Measurements from ENCODE around the gene TCF19.
"Not testable (repeated sequence)": the region's sequence is repeated elsewhere in the genome, so short reads cannot be mapped to it uniquely, and the experiment has no call there.

TCF19 gene

DNA sequence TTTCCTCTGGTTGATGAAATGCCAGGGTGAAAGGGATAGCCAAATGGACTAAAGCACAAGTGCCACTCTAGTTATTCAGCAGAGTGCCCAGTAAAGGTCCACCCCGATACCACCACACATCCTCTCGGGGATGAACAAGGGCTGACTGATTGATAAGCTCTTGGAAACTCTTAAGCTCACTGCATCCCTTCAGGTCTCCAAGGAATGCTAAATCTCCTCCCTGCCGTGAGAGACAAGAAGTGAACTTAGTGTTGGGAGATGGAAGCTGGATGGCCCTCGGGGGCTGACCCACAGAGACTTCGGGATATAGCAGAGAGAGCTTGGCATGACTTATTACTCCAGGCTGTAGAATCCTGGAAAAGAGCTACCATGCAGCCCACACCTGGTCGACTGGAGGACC lies 25.5 kb downstream of the TCF19 start:
- DNase-seq, result not testable (repeated sequence)

DNA sequence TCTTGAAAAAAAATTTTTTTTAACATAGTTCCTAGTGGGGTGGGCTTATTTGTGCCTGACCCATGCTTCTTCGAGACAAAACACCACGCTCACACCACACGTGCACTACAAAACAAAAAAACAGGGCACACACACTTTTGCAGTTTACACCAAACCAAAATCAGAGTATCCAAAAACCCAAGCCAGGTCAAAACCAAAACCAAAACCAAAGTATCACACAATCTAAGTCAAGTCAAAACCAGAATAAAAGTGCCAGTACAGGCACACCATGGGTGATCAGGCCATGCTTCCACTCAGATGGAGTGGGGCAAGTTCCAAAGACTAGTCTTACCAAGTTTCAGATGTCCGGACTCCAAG lies 27.3 kb downstream of the TCF19 start:
- not testable (repeated sequence) for DNase-seq

GRCh38 chr6:31186052-31186734 lies 27.8 kb downstream of the TCF19 start:
- no peak for DNase-seq

DNA sequence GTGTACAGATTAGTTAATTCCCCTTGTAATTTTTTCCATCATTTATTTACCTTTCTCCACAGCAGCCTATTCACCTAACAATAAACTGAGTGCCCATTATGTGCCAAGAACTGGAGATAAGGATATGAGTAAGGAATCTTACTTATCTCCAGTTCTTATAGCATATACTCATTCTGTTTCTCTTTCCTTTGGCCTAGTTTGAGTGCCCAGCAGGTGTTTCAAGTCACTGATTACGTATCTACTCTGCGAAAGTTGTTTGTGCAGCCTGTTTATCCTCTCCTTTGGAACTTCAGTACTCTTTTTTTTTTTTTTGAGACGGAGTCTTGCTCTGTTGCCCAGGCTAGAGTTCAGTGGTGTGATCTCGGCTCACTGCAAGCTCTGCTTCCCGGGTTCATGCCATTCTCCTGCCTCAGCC lies 29.4 kb downstream of the TCF19 start:
- no peak for DNase-seq

DNA sequence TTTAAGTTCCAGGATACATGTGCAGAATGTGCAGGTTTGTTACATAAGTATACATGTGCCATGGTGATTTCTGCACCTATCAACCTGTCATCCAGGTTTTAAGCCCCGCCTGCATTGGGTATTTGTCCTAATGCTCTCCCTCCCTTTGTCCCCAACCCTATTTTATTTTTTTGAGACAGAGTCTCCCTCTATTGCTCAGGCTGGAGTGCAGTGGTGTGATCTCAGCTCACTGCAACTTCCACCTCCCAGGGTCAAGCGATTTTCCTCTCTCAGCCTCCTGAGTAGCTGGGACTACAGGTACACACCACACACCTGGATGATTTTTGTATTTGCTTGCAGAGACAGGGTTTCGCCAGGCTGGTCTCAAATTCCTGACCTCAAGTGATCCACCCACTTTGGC lies 30.8 kb downstream of the TCF19 start:
- DNase-seq, result not testable (repeated sequence)

GRCh38 chr6:31190488-31190887 lies 32.1 kb downstream of the TCF19 start:
- DNase-seq, result no peak

DNA sequence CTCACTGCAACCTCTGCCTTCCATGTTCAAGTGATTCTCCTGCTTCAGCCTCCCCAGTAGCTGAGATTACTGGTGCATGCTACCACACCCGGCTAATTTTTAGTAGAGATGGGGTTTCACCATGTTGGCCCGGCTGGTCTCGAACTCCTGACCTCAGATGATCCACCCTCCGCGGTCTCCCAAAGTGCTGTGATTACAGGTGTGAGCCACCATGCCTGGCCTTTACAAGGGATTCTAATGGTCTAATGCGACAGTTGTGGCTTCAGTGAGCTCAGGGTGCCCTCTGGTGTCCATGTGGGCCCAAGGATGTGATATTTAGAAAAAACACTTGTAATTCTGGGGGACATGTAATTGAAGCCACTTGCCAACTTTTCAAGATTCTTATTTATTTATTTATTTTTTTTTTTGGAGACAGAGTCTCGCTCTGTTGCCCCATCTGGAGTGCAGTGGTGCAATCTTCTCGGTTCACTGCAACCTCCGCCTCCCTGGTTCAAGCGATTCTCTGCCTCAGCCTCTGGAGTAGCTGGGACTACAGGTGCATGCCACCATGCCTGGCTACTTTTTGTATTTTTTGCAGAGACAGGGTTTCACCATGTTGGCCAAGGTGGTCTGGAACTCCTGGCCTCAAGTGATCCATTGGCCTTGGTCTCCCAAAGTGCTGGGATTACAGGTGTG lies 34.2 kb downstream of the TCF19 start:
- DNase-seq, result peak; percentile 3

DNA sequence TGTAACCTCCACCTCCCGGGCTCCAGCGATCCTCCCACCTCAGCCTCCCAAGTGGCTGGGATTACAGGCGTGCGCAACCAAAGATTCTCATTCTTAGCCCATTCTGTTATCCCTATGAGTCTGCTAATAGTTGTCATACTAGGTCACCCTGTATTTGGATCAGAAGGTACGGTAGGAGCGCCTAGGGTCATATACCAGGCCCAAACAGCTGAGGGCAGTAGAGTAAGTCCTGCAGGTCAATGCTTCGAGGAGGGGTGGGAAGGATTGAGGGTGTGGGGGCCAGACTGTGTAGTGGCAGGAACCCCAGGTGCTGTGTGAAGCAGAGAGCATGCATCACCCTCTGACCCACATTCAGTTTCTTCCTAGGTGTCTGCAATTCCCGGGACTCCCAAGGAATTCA lies 34.8 kb downstream of the TCF19 start:
- no peak for DNase-seq

GRCh38 chr6:31194061-31194834 lies 35.9 kb downstream of the TCF19 start:
- no peak for DNase-seq

DNA sequence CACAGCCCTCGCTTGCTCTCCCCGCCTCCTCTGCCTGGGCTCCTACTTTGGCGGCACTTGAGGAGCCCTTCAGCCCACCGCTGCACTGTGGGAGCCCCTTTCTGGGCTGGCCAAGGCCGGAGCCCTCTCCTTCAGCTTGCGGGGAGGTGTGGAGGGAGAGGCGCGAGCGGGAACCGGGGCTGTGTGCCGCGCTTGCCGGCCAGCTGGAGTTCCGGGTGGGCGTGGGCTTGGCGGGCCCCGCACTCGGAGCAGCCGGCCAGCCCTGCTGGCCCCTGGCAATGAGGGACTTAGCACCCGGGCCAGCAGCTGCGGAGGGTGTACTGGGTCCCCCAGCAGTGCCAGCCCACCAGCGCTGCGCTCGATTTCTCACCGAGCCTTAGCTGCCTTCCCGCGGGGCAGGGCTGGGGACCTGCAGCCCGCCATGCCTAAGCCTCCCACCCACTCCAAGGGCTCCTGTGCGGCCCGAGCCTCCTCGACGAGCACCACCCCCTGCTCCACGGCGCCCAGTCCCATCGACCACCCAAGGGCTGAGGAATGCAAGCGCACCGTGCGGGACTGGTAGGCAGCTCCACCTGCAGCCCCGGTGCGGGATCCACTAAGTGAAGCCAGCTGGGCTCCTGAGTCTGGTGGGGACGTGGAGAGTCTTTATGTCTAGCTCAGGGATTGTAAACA lies 37.1 kb downstream of the TCF19 start:
- not testable (repeated sequence) for DNase-seq

- not testable (repeated sequence) for DNase-seq
Observed at GRCh38 chr6:31196251-31197022, 38.0 kb downstream of the TCF19 start.

DNA sequence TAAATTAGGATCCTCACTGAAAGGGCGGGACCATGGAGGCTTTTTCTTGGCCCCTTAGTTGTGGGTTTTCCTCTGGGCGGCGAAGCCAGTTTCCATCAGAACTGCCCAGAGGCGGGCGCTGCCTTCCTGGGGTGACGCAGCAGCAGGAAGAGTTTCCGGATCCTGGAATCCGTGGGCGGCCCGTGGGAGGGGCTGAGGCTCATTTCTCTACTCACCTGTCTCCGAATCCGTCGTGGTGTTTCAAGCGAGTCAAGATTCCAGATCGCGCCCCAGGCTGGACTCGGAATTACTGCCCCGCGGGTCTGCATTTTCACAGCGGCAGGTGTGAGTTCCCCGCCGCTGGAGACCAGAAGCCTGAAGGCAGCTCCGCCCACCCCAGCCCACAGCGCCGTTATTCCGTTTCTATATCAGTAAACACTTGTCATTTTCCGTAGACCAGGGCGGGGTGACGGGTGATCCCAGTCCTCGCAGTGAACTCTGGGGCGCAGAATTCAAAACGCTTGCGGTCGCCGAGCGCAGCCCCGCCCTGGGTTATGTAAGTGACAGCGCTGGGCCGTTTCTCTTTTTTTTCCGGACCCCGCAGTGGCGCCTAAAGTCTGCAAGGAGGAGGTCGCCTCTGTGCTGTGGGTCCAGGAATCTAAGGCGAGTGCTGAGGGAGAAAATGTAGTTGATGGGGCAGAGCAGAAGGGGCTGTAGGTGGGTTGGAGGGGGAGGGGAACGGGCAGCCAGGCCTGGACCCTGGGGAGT lies 39.3 kb downstream of the TCF19 start:
- DNase-seq, result peak; percentile 84

DNA sequence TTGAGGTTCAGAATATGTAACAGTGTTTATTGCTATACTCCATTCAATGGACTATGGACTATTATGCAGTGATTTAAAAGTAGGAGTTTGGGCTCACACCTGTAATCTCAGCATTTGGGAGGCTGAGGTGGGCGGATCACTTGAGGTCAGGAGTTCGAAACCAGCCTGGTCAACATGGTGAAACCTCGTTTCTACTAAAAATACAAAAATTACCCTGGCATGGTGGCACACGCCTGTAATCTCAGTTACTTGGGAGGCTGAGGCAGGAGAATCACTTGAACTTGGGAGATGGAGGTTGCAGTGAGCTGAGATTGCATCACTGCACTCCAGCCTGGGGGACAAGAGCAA lies 40.7 kb downstream of the TCF19 start:
- DNase-seq, result not testable (repeated sequence)

- peak; percentile 43 for DNase-seq
Observed at GRCh38 chr6:31202259-31203166, 44.1 kb downstream of the TCF19 start.

DNA sequence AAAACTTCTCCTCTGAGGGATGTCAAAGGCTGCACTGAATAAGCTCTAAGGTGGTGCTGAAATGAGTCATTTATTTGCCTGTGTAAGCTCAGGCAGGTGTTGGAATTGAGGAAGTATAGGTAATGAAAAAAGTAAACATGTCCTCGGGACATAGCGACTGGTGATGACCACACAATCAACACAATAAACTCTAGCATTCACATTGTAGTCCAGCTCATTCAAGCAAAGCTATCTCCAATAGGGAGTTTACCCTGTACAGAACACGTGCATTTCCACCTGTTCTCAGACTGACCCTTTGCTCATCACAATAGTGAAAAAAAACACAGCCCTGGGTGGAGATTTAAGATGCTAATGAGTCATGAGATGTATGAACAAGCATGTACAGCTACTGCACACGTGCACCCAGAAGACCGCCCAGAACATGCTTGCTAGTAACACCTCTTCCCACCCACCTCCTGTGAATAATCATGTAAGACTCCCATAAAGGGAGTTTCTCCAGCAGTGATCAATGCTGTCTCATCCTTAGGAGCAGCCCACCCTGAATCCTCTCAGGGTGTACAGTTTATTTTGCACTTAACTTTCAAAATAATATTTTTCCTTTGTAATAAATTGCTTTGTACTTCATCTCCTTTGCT lies 45.1 kb downstream of the TCF19 start:
- DNase-seq, result peak; percentile 85

DNA sequence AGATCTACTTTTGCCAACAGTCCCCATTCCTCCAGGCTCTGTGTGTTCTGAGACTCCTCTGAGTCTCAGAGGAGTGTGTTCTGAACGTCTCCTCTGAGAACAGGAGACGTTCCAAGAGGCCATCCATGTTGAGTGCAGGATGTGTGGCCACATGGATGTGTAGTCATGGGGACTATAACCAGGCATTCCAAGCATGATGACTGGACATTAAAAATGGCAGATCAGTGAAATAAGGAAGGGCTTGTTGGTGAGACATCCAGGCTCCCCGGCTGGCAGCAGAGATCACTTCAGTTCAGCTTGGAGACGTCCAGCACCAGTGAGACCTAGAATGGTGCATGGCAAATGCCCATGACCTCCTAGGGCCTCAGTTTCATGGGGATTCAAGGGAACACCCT lies 46.4 kb downstream of the TCF19 start:
- no peak for DNase-seq

DNA sequence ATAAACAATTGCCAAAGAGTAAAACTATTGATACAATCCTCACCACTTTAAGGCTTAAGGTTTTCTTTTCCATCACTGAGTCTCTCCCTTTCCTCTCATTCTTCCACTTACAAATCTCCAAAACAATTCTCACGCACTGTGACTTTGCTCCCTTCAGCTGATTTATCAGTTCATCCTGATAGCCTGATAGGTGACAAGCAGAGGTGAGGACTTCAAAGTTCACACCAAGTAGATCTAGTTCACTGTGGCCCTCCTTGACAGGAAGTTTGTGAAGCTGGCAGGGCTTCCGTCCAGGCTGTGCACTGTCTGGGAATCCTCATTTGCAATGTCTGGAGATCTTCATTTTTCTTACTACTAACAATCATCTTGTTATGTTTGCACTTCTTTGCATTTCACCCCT lies 47.2 kb downstream of the TCF19 start:
- DNase-seq, result no peak

DNA sequence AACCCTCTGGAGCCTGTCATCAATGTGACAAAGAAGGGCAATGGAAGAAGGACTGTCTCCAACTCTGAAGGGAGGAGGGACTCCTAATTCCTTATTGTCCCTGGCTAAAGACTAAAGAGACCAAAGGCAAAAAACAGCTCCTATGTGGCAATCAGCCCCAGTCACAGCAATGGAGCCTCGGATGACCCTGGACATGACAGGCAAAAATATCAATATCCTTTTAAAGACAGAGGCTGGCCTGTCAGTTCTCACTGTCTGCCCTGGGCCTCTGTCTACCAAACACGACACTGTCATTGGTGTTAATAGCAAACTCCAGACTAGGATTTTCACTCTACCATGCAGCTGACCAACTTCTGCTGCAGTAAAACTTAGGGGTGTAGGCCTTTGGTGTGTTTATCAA lies 50.1 kb downstream of the TCF19 start:
- no peak for DNase-seq

GRCh38 chr6:31209137-31209536 lies 50.7 kb downstream of the TCF19 start:
- no peak for DNase-seq

- no peak for DNase-seq
Observed at GRCh38 chr6:31210123-31210522, 51.7 kb downstream of the TCF19 start.
